Ishikawa (cell line): ENCODE results near the gene HMCN1.
A peak's percentile ranks its signal among the peaks of the same experiment; 100 is the strongest.

ENCODE experiments used
- CEBPB ChIP-seq: IDR thresholded peaks from 2 replicates; pipeline ENCODE4 v1.6.1; 2012
- CREB1 ChIP-seq: IDR thresholded peaks from 2 replicates; pipeline ENCODE4 v1.6.1; 2012; ENCODE audit warnings: low read depth
- EGR1 ChIP-seq: IDR thresholded peaks from 2 replicates; pipeline ENCODE4 v1.6.1; 2012
- EP300 ChIP-seq: IDR thresholded peaks from 2 replicates; pipeline ENCODE4 v1.6.1; 2012; ENCODE audit warnings: borderline replicate concordance
- FOXM1 ChIP-seq: IDR thresholded peaks from 2 replicates; pipeline ENCODE4 v1.6.1; 2012; ENCODE audit warnings: low read depth, borderline replicate concordance
- NFIC ChIP-seq: IDR thresholded peaks from 2 replicates; pipeline ENCODE4 v1.6.1; 2012
- RAD21 ChIP-seq: IDR thresholded peaks from 2 replicates; pipeline ENCODE4 v1.6.1; 2012; ENCODE audit warnings: low read depth
- TAF1 ChIP-seq: IDR thresholded peaks from 2 replicates; pipeline ENCODE4 v1.6.1; 2012; ENCODE audit warnings: low read depth, mild to moderate bottlenecking
- TCF12 ChIP-seq: IDR thresholded peaks from 2 replicates; pipeline ENCODE4 v1.6.1; 2012; ENCODE audit warnings: low read depth
- TEAD4 ChIP-seq: IDR thresholded peaks from 2 replicates; pipeline ENCODE4 v1.6.1; 2012
- YY1 ChIP-seq: IDR thresholded peaks from 2 replicates; pipeline ENCODE4 v1.6.1; 2012; ENCODE audit warnings: low read depth
- ZBTB7A ChIP-seq: IDR thresholded peaks from 2 replicates; pipeline ENCODE4 v1.6.1; 2012; ENCODE audit warnings: low read depth
- TF ChIP-seq, protein P1 (sequence below): IDR thresholded peaks from 2 replicates; pipeline ENCODE4 v1.6.1; 2012
- TF ChIP-seq, protein P2 (sequence below): IDR thresholded peaks from 2 replicates; pipeline ENCODE4 v1.6.1; 2012; ENCODE audit warnings: low read depth, mild to moderate bottlenecking
- TF ChIP-seq, protein P3 (sequence below): IDR thresholded peaks from 2 replicates; pipeline ENCODE4 v1.6.1; 2012

The HMCN1 gene

DNA sequence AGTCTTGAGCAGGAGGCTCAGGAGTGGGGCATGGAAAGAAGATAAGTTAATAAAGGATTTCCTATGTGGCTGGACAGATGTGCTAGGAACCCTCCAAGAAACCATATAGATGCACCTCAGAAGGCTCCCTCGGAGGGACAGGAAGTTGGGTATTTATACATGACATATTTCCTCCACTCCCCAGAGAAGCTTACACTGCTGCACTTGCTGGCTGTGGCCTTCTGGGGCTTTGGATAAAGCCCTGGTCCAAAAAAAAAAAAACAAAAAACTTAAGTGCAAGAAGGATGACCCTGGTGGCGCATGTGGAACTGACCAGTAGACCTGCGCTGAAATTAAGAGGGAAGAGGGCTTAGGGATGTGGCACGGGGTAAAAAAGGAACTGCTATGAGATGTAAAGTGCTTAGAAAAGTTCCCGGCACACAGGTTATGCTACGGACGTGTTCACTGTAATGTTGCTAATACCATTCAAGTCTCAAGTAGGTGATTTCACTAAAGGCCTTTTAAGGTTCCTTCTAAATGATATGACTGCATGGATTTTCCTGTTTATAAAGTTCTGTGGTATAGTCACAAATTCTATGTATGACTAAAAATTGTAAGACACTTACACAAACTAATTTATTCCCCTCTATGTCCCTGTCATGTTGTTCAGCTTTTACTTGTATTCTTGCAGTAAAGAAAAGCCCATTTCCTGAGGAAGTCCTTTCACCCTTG, 253.6 kb downstream of the HMCN1 start:
- TF ChIP-seq RAD21 (no peak), FOXM1 (no peak), TEAD4 (no peak), CEBPB (no peak), NFIC (no peak), CREB1 (no peak), YY1 (no peak), EP300 (no peak), TCF12 (no peak)
- TF ChIP-seq, protein P1, sequence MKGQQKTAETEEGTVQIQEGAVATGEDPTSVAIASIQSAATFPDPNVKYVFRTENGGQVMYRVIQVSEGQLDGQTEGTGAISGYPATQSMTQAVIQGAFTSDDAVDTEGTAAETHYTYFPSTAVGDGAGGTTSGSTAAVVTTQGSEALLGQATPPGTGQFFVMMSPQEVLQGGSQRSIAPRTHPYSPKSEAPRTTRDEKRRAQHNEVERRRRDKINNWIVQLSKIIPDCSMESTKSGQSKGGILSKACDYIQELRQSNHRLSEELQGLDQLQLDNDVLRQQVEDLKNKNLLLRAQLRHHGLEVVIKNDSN: no peak

DNA sequence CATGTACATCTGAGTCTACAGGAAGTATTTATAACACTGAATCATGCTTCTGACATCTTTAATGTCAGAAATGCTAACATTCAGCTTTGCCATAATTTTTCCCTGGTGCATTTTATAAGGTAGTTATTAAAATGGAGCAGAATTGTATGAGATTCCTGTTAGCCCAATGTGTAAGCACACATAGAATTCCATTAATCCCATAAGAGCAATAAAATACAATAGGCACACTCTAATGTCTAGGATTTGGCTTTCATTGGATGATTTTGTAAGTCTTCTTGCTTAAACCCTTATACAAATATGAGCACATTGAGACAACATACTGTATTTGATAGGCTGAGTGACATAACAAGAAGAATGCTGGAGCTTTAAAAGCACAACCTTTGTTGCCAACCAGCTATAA, 256.4 kb downstream of the HMCN1 start:
- TF ChIP-seq TEAD4: no peak
- TF ChIP-seq, protein P2, sequence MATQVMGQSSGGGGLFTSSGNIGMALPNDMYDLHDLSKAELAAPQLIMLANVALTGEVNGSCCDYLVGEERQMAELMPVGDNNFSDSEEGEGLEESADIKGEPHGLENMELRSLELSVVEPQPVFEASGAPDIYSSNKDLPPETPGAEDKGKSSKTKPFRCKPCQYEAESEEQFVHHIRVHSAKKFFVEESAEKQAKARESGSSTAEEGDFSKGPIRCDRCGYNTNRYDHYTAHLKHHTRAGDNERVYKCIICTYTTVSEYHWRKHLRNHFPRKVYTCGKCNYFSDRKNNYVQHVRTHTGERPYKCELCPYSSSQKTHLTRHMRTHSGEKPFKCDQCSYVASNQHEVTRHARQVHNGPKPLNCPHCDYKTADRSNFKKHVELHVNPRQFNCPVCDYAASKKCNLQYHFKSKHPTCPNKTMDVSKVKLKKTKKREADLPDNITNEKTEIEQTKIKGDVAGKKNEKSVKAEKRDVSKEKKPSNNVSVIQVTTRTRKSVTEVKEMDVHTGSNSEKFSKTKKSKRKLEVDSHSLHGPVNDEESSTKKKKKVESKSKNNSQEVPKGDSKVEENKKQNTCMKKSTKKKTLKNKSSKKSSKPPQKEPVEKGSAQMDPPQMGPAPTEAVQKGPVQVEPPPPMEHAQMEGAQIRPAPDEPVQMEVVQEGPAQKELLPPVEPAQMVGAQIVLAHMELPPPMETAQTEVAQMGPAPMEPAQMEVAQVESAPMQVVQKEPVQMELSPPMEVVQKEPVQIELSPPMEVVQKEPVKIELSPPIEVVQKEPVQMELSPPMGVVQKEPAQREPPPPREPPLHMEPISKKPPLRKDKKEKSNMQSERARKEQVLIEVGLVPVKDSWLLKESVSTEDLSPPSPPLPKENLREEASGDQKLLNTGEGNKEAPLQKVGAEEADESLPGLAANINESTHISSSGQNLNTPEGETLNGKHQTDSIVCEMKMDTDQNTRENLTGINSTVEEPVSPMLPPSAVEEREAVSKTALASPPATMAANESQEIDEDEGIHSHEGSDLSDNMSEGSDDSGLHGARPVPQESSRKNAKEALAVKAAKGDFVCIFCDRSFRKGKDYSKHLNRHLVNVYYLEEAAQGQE: no peak
- TF ChIP-seq, protein P1: no peak
- TF ChIP-seq, protein P3, sequence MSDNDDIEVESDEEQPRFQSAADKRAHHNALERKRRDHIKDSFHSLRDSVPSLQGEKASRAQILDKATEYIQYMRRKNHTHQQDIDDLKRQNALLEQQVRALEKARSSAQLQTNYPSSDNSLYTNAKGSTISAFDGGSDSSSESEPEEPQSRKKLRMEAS: no peak
- TF ChIP-seq YY1: no peak
- no peak for TF ChIP-seq TAF1
- TF ChIP-seq CEBPB: no peak
- no peak for TF ChIP-seq TCF12
- TF ChIP-seq CREB1: no peak
- TF ChIP-seq EP300: no peak
- TF ChIP-seq RAD21: no peak
- no peak for TF ChIP-seq EGR1

DNA sequence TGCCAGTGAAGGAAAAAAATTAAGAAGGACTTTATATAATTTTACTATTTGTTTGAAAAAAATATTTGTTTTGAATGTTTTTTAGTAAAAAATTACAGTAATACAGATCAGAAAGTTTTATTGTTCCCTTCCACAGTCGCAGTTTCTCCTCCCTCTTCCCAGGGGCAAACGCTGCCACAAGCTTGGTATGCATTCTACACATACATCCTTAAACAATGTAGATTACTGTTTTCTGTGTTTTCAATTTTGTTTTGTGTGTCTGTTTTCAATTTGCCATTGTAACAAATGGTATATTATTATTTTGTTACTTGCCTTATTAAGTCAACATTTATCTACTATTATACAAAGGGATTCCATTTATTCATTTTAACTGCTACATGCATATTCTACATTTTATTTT, 257.1 kb downstream of the HMCN1 start:
- TF ChIP-seq TAF1 (no peak), FOXM1 (no peak), EP300 (no peak), RAD21 (no peak), NFIC (no peak), YY1 (no peak), EGR1 (no peak), TEAD4 (no peak), ZBTB7A (no peak), CEBPB (no peak), CREB1 (no peak)
- TF ChIP-seq, protein P2: no peak
- TF ChIP-seq, protein P1: no peak
- TF ChIP-seq, protein P3: no peak

DNA sequence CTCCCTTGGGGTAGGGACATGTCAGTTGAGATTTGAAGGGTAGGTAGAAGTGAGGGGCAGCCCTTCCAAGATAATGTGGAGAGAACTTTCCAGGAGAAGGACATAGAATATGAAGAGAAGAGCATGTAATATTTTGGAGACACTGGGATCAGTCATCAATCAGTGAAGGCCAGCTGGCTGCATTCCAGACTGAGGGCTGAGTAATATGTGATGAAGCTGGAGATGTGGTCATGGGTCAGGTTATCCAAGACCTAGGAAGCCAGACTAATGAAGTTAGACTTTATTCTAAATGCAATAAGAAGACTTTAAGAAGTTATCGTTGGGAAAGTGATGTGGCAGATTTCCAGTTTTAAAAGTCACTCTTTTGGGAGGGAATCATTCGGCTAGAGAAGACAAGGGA, 262.0 kb downstream of the HMCN1 start:
- TF ChIP-seq, protein P1: no peak

DNA sequence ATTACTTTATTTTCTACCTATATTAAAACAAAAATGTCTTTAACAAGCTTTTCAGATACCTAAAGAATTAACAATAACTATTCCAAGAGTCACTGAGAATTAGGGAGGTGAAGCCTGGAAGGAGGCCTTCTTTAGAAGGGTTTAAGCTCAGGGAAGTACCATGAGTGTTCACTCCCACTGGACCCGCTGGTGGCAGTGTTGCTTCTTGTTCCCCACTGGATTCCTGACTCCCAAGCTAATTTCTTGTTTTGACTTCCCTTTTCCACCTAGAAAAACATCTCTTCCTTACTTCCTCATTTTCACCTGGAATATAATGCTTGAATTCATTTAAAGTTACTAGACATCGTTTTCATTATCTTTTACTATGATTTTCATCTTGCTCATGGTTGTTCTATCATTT, 264.2 kb downstream of the HMCN1 start:
- no peak for TF ChIP-seq EP300
- peak; percentile 15; the same call in 1 of the 2 replicates for TF ChIP-seq RAD21

DNA sequence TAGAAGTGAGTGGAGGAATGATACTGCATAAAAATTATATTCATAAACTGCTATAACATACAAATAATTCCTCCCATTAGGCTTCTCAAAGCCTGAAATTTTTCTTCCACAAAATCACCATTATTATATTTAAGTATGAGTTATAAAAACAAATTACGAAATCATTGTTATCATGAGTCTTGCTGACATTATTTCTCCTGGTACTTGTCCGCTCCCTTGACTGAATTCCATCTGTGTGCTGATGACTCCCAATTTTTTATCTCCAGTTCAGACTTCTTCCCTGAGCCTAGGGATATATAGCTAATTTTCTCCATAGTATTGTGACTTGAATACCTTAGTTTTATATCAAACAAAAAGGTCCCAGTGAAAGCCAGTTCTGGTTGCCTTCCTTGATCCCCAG, 268.2 kb downstream of the HMCN1 start:
- TF ChIP-seq, protein P2: no peak
- TF ChIP-seq EP300 (no peak), CREB1 (no peak), RAD21 (no peak), TCF12 (no peak), CEBPB (no peak), YY1 (no peak), TEAD4 (no peak), ZBTB7A (no peak), FOXM1 (no peak), EGR1 (no peak)
- TF ChIP-seq, protein P3: no peak
